K562 (cell line): ENCODE data around the gene ABCB6.

Experiments used
- ARID3A ChIP-seq: IDR thresholded peaks from 2 replicates; pipeline ENCODE4 v1.6.1; 2012; ENCODE audit warnings: low read depth, low read length, improper control_type of control experiment, borderline replicate concordance
- CTCF ChIP-seq, 3 experiments: IDR thresholded peaks in 2 of 3; conservative IDR thresholded peaks in 1 of 3; 2 replicates each; pipeline ENCODE4 v1.5.1; 2011 to 2012; ENCODE audit warnings: low read length in 3 of 3, mild to moderate bottlenecking in 3 of 3, control low read depth in 2 of 3, improper control_type of control experiment in 1 of 3, inconsistent platforms in 1 of 3, low read depth in 1 of 3, mixed read lengths in 1 of 3, moderate library complexity in 1 of 3; ENCODE audit not compliant: insufficient read depth in 2 of 3
- E2F4 ChIP-seq: sonication (generic); formaldehyde crosslinking; IDR thresholded peaks from 2 replicates; pipeline ENCODE4 v1.8.0; 2022; ENCODE audit warnings: mild to moderate bottlenecking, low read depth, missing genetic modification reagents
- FOS ChIP-seq: IDR thresholded peaks from 3 replicates; pipeline ENCODE4 v1.6.1; 2011; ENCODE audit not compliant: insufficient read length; ENCODE audit errors: extremely low read depth
- FOXK2 ChIP-seq, 2 experiments: fragments of 450-650 bp; IDR thresholded peaks in 1 of 2; conservative IDR thresholded peaks in 1 of 2; 2 replicates each; pipeline ENCODE4 v1.6.1; 2016; ENCODE audit warnings: low read depth in 2 of 2, mild to moderate bottlenecking in 1 of 2
- GTF3C2 ChIP-seq: IDR thresholded peaks from 3 replicates; pipeline ENCODE4 v1.6.1; 2011; ENCODE audit warnings: borderline replicate concordance, mild to moderate bottlenecking, moderate library complexity; ENCODE audit not compliant: insufficient read length; ENCODE audit errors: extremely low read depth
- KLF10 ChIP-seq: fragments of 250-450 bp; sonication (Bioruptor Pico); IDR thresholded peaks from 2 replicates; pipeline ENCODE4 v1.6.1; 2021; ENCODE audit warnings: matching md5 sums
- MAX ChIP-seq: sonication (generic); formaldehyde crosslinking; IDR thresholded peaks from 2 replicates; pipeline ENCODE4 v1.9.0; 2022; ENCODE audit warnings: mild to moderate bottlenecking, missing genetic modification reagents
- PATZ1 ChIP-seq: fragments of 250-450 bp; sonication (Bioruptor Pico); IDR thresholded peaks from 2 replicates; pipeline ENCODE4 v1.5.0; 2020; ENCODE audit warnings: mild to moderate bottlenecking, borderline replicate concordance
- POLR2AphosphoS5 ChIP-seq: IDR thresholded peaks from 2 replicates; pipeline ENCODE4 v1.6.1; 2011; ENCODE audit warnings: mild to moderate bottlenecking, low read depth, low read length, moderate library complexity; ENCODE audit not compliant: control insufficient read depth, insufficient read depth
- TF ChIP-seq, protein P1 (sequence below): sonication (generic); formaldehyde crosslinking; IDR thresholded peaks from 2 replicates; pipeline ENCODE4 v1.9.0; 2022; ENCODE audit warnings: mild to moderate bottlenecking, missing genetic modification reagents

GRCh38 chr2:219172231-219173154 lies 46.3 kb downstream of the ABCB6 start:
- TF ChIP-seq E2F4 (CRISPR knock-in tag) (no peak), PATZ1 (no peak), CTCF (IDR thresholded peaks at IDR 0.05 in 2 of 3, conservative IDR thresholded peaks at IDR 0.05 in 1 of 3; ENCODE audit: insufficient read depth in 2 of 3, low read depth in 1 of 3, low read length in 3 of 3) (no peak), MAX (CRISPR knock-in tag) (no peak), FOXK2 (conservative IDR thresholded peaks at IDR 0.05 in 1 of 2, IDR thresholded peaks at IDR 0.05 in 1 of 2; ENCODE audit: low read depth in 2 of 2) (no peak), KLF10 (CRISPR knock-in tag) (no peak), GTF3C2 (no peak), FOS (no peak), POLR2AphosphoS5 (no peak), ARID3A (no peak)
- TF ChIP-seq, protein P1, sequence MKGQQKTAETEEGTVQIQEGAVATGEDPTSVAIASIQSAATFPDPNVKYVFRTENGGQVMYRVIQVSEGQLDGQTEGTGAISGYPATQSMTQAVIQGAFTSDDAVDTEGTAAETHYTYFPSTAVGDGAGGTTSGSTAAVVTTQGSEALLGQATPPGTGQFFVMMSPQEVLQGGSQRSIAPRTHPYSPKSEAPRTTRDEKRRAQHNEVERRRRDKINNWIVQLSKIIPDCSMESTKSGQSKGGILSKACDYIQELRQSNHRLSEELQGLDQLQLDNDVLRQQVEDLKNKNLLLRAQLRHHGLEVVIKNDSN (CRISPR knock-in tag): no peak
